K562 (cell line): ENCODE measurements around the gene ZNF195. TPM values are rescaled to one million over a fixed set of nuclear protein-coding genes. Genes with fewer than 3 reads are reported as not detected.

Experiments
- ATF2 ChIP-seq: sonication (generic); formaldehyde crosslinking; IDR thresholded peaks from 2 replicates; pipeline ENCODE4 v1.8.1; 2022; ENCODE audit warnings: missing genetic modification reagents
- BCOR ChIP-seq: fragments of 450-650 bp; IDR thresholded peaks from 2 replicates; pipeline ENCODE4 v1.6.1; 2016
- BRD9 ChIP-seq: fragments of 450-650 bp; IDR thresholded peaks from 2 replicates; pipeline ENCODE4 v1.6.1; 2018; ENCODE audit warnings: low read depth; ENCODE audit not compliant: partially characterized antibody
- EGR1 ChIP-seq: fragments of 450-650 bp; conservative IDR thresholded peaks from 2 replicates; pipeline ENCODE4 v1.6.1; 2017; ENCODE audit warnings: mild to moderate bottlenecking
- EZH2 ChIP-seq: IDR thresholded peaks from 2 replicates; pipeline ENCODE4 v1.6.1; 2012; ENCODE audit warnings: low read depth, mild to moderate bottlenecking, inconsistent platforms, low read length, borderline replicate concordance
- GMEB1 ChIP-seq: fragments of 250-450 bp; sonication (Bioruptor Pico); IDR thresholded peaks from 2 replicates; pipeline ENCODE4 v1.4.0; 2020; ENCODE audit warnings: mild to moderate bottlenecking
- MAX ChIP-seq: sonication (generic); formaldehyde crosslinking; IDR thresholded peaks from 2 replicates; pipeline ENCODE4 v1.9.0; 2022; ENCODE audit warnings: mild to moderate bottlenecking, missing genetic modification reagents
- NFRKB ChIP-seq: fragments of 450-650 bp; IDR thresholded peaks from 2 replicates; pipeline ENCODE4 v1.6.1; 2016; ENCODE audit warnings: low read depth
- PBX2 ChIP-seq, 2 experiments: IDR thresholded peaks in 1 of 2; conservative IDR thresholded peaks in 1 of 2; 2 replicates each; pipeline ENCODE4 v1.6.1; 2016; ENCODE audit warnings: low read depth in 2 of 2, mild to moderate bottlenecking in 1 of 2, missing compliant biosample characterization in 1 of 2, missing genetic modification characterization in 1 of 2, moderate library complexity in 1 of 2
- PKNOX1 ChIP-seq: fragments of 450-650 bp; IDR thresholded peaks from 2 replicates; pipeline ENCODE4 v1.6.1; 2016
- RERE ChIP-seq: sonication (generic); formaldehyde crosslinking; IDR thresholded peaks from 2 replicates; pipeline ENCODE4 v1.8.0; 2023; ENCODE audit warnings: missing genetic modification reagents, mild to moderate bottlenecking, borderline replicate concordance
- SMARCA4 ChIP-seq: fragments of 450-650 bp; IDR thresholded peaks from 2 replicates; pipeline ENCODE4 v1.6.1; 2016
- TRIM24 ChIP-seq, 2 experiments: fragments of 450-650 bp; IDR thresholded peaks; 2 replicates each; pipeline ENCODE4 v1.6.1; 2016
- ZBTB7A ChIP-seq: IDR thresholded peaks from 2 replicates; pipeline ENCODE4 v1.6.1; 2011; ENCODE audit warnings: low read depth, mild to moderate bottlenecking, low read length, moderate library complexity, borderline replicate concordance; ENCODE audit not compliant: control insufficient read depth
- ZNF253 ChIP-seq: fragments of 250-450 bp; sonication (Bioruptor Pico); conservative IDR thresholded peaks from 2 replicates; pipeline ENCODE4 v1.6.1; 2021; ENCODE audit warnings: mild to moderate bottlenecking
- ZNF644 ChIP-seq: fragments of 200-800 bp; sonication (Bioruptor generic); IDR thresholded peaks from 2 replicates; pipeline ENCODE4 v1.6.1; 2016; ENCODE audit warnings: low read depth, missing genetic modification characterization, missing compliant biosample characterization
- polyA plus RNA-seq, 8 experiments: library from polyadenylated mRNA; depleted of rRNA in 4 of 8; stranded (reverse) in 5 of 8; unstranded in 3 of 8; fragments of >200 nt; fragmentation: Nextera tagmentation in 2 of 8; fragmentation: Illumina TruSeq in 1 of 8; extraction: Ambion mirVana in 2 of 8; extraction: Trizol in 1 of 8; gene quantifications; 2 replicates each; pipeline versions ENCODE4 v1.2.1 to v1.2.3, GENCODE V29; 2011 to 2014; ENCODE audit warnings: inconsistent platforms in 1 of 8, missing spikeins in 1 of 8
- total RNA-seq, 7 experiments: library from RNA; depleted of rRNA in 6 of 7; stranded (reverse); fragments of >200 nt in 6 of 7; fragmentation: Illumina TruSeq in 2 of 7; extraction: Trizol in 2 of 7; gene quantifications; 2 replicates each; pipeline versions ENCODE4 v1.2.1 to v1.2.3, GENCODE V29; 2011 to 2021; ENCODE audit warnings: low replicate concordance in 1 of 7

Gene ZNF195
- total and polyA plus RNA-seq, 9 of the 15 experiments (the other 6 are each of a cell fraction or from before 2014, with no cell fraction given) = 42.1 to 75.5 (median 60.4) TPM

- TF ChIP-seq GMEB1 = no peak
- 0 out of 4 replicates have a peak, but pooled peaks of 1 of the 2 experiments have one; percentile 33 for TF ChIP-seq TRIM24 (IDR thresholded peaks at IDR 0.05)
- TF ChIP-seq SMARCA4 = peak; percentile 80
- peak; percentile 85 for TF ChIP-seq PKNOX1
- no peak for TF ChIP-seq ATF2 (CRISPR knock-in tag)
- TF ChIP-seq ZNF253 = no peak
- no peak for TF ChIP-seq ZBTB7A
- no peak for TF ChIP-seq PBX2 (CRISPR knock-in tag; IDR thresholded peaks at IDR 0.05; ENCODE audit: low read depth)
- no peak for TF ChIP-seq PBX2 (tag; conservative IDR thresholded peaks at IDR 0.05; ENCODE audit: low read depth)
- no peak for TF ChIP-seq EGR1
- TF ChIP-seq BRD9 = no peak
- no peak for TF ChIP-seq RERE (CRISPR knock-in tag)
- no peak for TF ChIP-seq BCOR
- no peak for TF ChIP-seq EZH2
- TF ChIP-seq ZNF644 = no peak
- no peak for TF ChIP-seq MAX (CRISPR knock-in tag)
- no peak for TF ChIP-seq NFRKB
Measured at GRCh38 chr11:3345736-3346135, 33.2 kb downstream of the ZNF195 start (continued).
